DOHH2 (cell line): ENCODE results near the gene TNFRSF21.

Source experiments
- H3F3A ChIP-seq: fragments of 200-600 bp; sonication (generic), shearing (Covaris generic); 2 replicates; pipeline ENCODE4 v1.6.0; 2016; ENCODE audit warnings: antibody characterized with exemption, mild to moderate bottlenecking; ENCODE audit not compliant: control insufficient read depth, insufficient read depth
- H3K27ac ChIP-seq: fragments of 200-600 bp; sonication (generic); 2 replicates; pipeline ENCODE4 v1.5.1; 2014; ENCODE audit warnings: low read depth, mild to moderate bottlenecking, low read length, moderate library complexity
- H3K27me3 ChIP-seq: fragments of 200-600 bp; sonication (generic); 2 replicates; pipeline ENCODE4 v1.6.1; 2014; ENCODE audit warnings: mild to moderate bottlenecking, low read length, mixed read lengths; ENCODE audit not compliant: control insufficient read depth
- H3K36me3 ChIP-seq: fragments of 200-600 bp; sonication (generic); 2 replicates; pipeline ENCODE4 v1.6.1; 2014; ENCODE audit warnings: mild to moderate bottlenecking, low read length, moderate library complexity, mixed read lengths; ENCODE audit not compliant: control insufficient read depth
- H3K4me1 ChIP-seq: fragments of 200-600 bp; sonication (generic); 2 replicates; pipeline ENCODE4 v1.6.1; 2014; ENCODE audit warnings: mild to moderate bottlenecking, low read length, mixed read lengths; ENCODE audit not compliant: control insufficient read depth
- H3K4me2 ChIP-seq: fragments of 200-600 bp; sonication (generic); 2 replicates; pipeline ENCODE4 v1.6.0; 2014; ENCODE audit warnings: mild to moderate bottlenecking, low read length, moderate library complexity
- H3K4me3 ChIP-seq: fragments of 200-600 bp; sonication (generic); 2 replicates; pipeline ENCODE4 v1.5.1; 2014; ENCODE audit warnings: mild to moderate bottlenecking, low read length, mixed read lengths
- H3K79me2 ChIP-seq: fragments of 200-600 bp; sonication (generic); 2 replicates; pipeline ENCODE4 v1.6.1; 2014; ENCODE audit warnings: mild to moderate bottlenecking, low read length, mixed read lengths; ENCODE audit not compliant: control insufficient read depth
- H3K9me2 ChIP-seq: fragments of 200-600 bp; sonication (generic); replicated peaks from 2 replicates; pipeline ENCODE4 v1.6.1; 2014; ENCODE audit warnings: mild to moderate bottlenecking, low read length, mixed read lengths; ENCODE audit not compliant: control insufficient read depth
- H3K9me3 ChIP-seq: fragments of 200-600 bp; sonication (generic); 2 replicates; pipeline ENCODE4 v1.6.1; 2014; ENCODE audit warnings: antibody characterized with exemption, low read length, mixed read lengths; ENCODE audit not compliant: control insufficient read depth, insufficient read depth
- H4K20me1 ChIP-seq: fragments of 200-600 bp; sonication (generic); 2 replicates; pipeline ENCODE4 v1.6.0; 2014; ENCODE audit warnings: low read depth, mild to moderate bottlenecking, antibody characterized with exemption, low read length, moderate library complexity; ENCODE audit not compliant: control insufficient read depth, insufficient read depth
- EZH2phosphoT487 ChIP-seq: fragments of 200-600 bp; sonication (generic); IDR thresholded peaks from 2 replicates; pipeline ENCODE4 v1.6.1; 2017; ENCODE audit warnings: borderline replicate concordance, mild to moderate bottlenecking, antibody characterized with exemption, low read length, moderate library complexity, mixed read lengths
- TF ChIP-seq, protein P1 (sequence below): fragments of 200-600 bp; sonication (generic); IDR thresholded peaks from one replicate; pipeline ENCODE4 v1.5.1; 2014; ENCODE audit warnings: antibody characterized with exemption, mild to moderate bottlenecking, low read depth, low read length; ENCODE audit not compliant: poor library complexity, severe bottlenecking

TNFRSF21 gene

DNA sequence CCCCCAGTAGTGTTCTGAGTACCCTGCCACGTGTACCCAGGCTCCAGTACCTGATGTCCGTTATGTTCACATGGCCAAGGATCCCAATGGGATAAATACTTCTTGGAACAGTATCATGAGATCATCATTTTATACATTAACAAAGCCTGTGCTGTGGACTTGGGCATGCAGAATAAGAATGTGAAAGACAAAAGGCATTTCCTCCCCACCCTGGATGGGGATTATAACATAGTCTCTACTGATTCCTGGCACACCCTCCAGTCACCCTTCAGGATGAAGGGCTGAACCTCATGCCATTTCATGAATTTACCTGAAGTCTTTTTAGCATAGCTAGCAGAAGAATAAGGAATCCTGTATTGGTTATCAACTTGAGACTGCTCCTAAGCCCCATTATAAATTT, 2.8 kb downstream of the TNFRSF21 start:
- H3K9me2 ChIP-seq = no peaks in the 10 kb centered on the region
- H3F3A ChIP-seq = no peaks in the 10 kb centered on the region
- H3K4me3 ChIP-seq = no peak overlapping the region
- no peak overlapping the region for H3K27ac ChIP-seq
- TF ChIP-seq, protein P1, sequence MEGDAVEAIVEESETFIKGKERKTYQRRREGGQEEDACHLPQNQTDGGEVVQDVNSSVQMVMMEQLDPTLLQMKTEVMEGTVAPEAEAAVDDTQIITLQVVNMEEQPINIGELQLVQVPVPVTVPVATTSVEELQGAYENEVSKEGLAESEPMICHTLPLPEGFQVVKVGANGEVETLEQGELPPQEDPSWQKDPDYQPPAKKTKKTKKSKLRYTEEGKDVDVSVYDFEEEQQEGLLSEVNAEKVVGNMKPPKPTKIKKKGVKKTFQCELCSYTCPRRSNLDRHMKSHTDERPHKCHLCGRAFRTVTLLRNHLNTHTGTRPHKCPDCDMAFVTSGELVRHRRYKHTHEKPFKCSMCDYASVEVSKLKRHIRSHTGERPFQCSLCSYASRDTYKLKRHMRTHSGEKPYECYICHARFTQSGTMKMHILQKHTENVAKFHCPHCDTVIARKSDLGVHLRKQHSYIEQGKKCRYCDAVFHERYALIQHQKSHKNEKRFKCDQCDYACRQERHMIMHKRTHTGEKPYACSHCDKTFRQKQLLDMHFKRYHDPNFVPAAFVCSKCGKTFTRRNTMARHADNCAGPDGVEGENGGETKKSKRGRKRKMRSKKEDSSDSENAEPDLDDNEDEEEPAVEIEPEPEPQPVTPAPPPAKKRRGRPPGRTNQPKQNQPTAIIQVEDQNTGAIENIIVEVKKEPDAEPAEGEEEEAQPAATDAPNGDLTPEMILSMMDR = no peak
- TF ChIP-seq EZH2phosphoT487 = no peak
- H3K4me1 ChIP-seq = peaks cover 21% of the 10 kb centered on the region
- no peak overlapping the region for H3K4me2 ChIP-seq
- H4K20me1 ChIP-seq = no peaks in the 10 kb centered on the region
- H3K9me3 ChIP-seq = no peaks in the 10 kb centered on the region
- peaks cover 14% of the 10 kb centered on the region for H3K79me2 ChIP-seq
- no peaks in the 10 kb centered on the region for H3K27me3 ChIP-seq
- H3K36me3 ChIP-seq = no peaks in the 10 kb centered on the region

DNA sequence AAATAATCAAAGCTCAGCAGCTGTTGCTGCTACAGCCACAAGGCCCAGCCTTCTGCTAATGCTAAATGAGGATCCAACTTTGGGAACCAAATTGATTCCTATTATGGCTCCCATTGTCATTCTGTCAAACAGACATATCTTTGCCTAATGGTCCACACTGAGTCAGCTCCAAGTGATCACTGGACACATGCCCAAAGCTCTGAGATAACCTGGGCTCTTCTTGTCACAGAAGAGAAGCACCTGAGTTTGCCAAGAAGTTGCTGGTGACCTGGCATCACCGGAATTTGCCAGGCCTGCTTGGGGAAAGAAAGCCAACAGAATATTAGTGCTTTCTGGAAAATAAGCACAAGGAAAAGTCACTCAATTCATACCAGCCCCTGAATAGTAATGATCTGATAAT, 5.8 kb downstream of the TNFRSF21 start:
- H3K9me2 ChIP-seq = no peaks in the 10 kb centered on the region
- no peaks in the 10 kb centered on the region for H3K9me3 ChIP-seq
- H3K27me3 ChIP-seq = no peaks in the 10 kb centered on the region
- H3K4me1 ChIP-seq = peaks cover 15% of the 10 kb centered on the region
- TF ChIP-seq, protein P1 = no peak
- no peak for TF ChIP-seq EZH2phosphoT487
- H3F3A ChIP-seq = no peaks in the 10 kb centered on the region
- no peak overlapping the region for H3K27ac ChIP-seq
- no peaks in the 10 kb centered on the region for H4K20me1 ChIP-seq
- no peaks in the 10 kb centered on the region for H3K36me3 ChIP-seq
- H3K4me3 ChIP-seq = no peak overlapping the region
- H3K79me2 ChIP-seq = peaks cover 13% of the 10 kb centered on the region
- no peak overlapping the region for H3K4me2 ChIP-seq

DNA sequence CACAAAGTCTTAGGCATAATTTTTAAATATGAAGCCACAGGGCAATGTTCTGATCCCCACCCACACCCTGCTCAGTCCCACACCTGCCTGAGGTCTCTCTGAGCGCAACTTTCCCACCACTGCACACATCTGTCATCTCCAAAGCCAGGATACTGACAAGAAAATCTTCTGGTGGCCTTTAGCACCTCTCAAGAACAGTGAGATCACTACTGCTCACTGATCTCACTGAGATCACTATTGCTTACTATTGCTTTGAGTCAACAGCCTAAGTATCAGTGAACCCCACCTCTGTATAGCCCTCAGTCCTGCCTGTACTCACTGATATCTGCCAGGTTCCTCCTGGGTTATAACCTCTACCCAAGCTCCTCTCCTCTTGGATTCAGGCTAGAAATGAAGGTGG, 6.4 kb downstream of the TNFRSF21 start:
- H3F3A ChIP-seq = no peaks in the 10 kb centered on the region
- peaks cover 8% of the 10 kb centered on the region for H3K79me2 ChIP-seq
- H3K9me2 ChIP-seq = no peaks in the 10 kb centered on the region
- no peak overlapping the region for H3K4me3 ChIP-seq
- H4K20me1 ChIP-seq = no peaks in the 10 kb centered on the region
- no peak overlapping the region for H3K4me2 ChIP-seq
- H3K27me3 ChIP-seq = no peaks in the 10 kb centered on the region
- no peaks in the 10 kb centered on the region for H3K9me3 ChIP-seq
- peaks cover 9% of the 10 kb centered on the region for H3K4me1 ChIP-seq
- H3K27ac ChIP-seq = no peak overlapping the region
- no peaks in the 10 kb centered on the region for H3K36me3 ChIP-seq
- TF ChIP-seq, protein P1 = no peak
- no peak for TF ChIP-seq EZH2phosphoT487

DNA sequence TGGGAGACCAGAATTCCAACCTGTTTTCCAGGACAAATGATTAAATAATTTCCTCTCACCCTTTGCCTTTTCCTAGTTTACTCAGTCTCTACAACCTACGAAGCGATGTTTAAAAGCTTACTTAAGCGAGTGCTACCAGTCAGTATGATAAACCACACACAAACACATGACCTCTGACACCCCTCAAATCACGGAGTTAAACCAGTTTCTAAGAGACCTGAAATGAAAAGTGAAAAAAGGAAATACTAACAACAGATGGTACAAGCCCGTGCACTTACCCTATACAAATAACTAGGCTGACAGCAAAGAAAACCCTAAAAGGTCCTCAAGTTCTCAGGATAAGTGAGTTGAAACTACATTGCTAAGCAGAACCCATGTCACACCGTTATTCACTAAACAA, 7.7 kb downstream of the TNFRSF21 start:
- no peak overlapping the region for H3K4me3 ChIP-seq
- no peak for TF ChIP-seq EZH2phosphoT487
- TF ChIP-seq, protein P1 = no peak
- no peaks in the 10 kb centered on the region for H3K36me3 ChIP-seq
- no peaks in the 10 kb centered on the region for H3K27me3 ChIP-seq
- H4K20me1 ChIP-seq = no peaks in the 10 kb centered on the region
- H3K9me2 ChIP-seq = no peaks in the 10 kb centered on the region
- H3F3A ChIP-seq = no peaks in the 10 kb centered on the region
- H3K79me2 ChIP-seq = peaks cover 5% of the 10 kb centered on the region; the same call in 1 of the 2 replicates
- no peak overlapping the region for H3K27ac ChIP-seq
- no peaks in the 10 kb centered on the region for H3K9me3 ChIP-seq
- no peaks in the 10 kb centered on the region for H3K4me1 ChIP-seq
- no peak overlapping the region for H3K4me2 ChIP-seq
